Skeletal muscle cell (primary cell): Measurements from ENCODE around the gene MCOLN1.

Experiments
- DNase-seq: peaks from one replicate; pipeline ENCODE4 v3.0.0-alpha.2; 2010; ENCODE audit warnings: low read depth
- H3K4me3 ChIP-seq: 2 replicates; pipeline ENCODE4 v1.5.1; 2011; ENCODE audit warnings: low read depth, mild to moderate bottlenecking, control low read depth, low read length, moderate library complexity

Gene MCOLN1

DNA sequence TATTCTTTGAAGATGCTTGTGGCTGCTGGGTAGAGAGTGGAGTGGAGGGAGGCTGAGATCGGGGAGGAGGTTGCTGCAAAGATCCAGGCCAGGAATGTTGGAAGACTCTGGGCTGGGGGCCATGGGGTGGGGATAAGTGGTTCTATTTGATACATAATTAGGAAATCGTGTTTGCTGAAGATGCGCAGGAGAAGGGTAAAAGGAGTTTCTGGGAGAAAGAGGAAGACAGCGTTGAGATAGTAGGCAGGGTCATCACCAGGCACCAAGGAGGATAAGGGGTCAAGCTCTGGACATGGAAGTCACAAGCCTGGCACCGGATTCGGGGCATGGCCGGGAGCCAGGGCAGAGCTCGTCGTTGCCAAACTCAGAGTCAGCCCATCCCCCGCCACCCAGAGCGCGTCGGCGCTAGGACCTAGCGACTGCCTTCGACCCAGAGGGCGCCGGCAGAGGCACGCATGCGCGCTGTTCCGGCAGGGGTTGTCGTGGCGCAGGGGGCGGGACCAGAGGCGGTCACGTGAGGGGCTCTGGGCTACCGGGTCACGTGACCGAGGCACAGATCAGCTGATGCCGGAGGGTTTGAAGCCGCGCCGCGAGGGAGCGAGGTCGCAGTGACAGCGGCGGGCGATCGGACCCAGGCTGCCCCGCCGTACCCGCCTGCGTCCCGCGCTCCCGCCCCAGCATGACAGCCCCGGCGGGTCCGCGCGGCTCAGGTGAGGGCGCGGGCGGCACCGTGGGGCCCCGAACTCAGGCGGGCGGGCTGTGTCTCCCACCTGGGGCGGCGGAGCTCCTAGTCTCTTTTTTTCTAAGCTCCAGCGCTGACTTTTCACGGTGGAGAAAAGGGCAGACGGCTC is at the start of gene MCOLN1:
Gene MCOLN1, plus strand, starts transcription at position 553 of the 851 bp plus-strand sequence. Its CDS starts 127 bp downstream, at position 680.
- H3K4me3 ChIP-seq = peak within 1 kb of the TSS; percentile 79
- peak; percentile 76 for DNase-seq

DNA sequence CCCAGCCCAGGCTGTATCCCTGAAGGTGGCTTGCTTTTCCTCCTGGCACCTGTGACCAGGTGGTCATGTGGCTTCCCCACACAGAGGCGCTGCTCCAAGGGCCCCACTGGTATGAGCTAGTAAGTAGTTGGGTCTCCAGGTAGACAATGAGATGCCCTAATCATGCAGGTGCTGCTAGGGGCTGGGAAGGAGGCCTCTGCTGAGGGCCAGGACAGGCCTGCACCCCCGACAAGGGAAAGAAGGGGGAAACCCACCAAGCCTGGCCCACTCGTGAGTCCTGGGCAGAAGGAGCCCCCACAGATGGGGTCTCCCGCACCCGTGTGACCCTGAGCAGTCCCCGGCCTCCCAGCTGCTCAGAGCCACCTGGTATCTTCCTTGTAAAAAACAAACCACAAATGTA is 46.8 kb upstream of the MCOLN1 start:
- no peak overlapping the region for H3K4me3 ChIP-seq
- no peak for DNase-seq

DNA sequence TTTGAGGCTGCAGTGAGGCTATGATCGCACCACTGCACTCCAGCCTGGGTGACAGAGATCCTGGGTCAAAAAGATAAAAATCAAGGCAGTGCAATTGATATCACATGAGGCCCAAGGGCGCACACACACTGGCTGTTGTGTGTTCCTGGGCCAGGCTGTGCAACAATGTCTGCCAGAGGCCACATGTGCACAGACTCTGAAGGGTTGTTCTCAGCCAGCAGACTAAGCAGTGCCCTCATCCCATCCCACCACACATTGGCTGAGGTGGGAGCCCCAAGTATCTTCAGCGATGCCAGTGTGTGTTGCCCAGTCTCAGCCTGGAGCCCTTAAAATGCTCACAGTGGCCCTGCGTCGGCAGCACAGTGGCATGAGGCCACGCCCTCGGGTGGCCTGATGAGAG is 46.2 kb upstream of the MCOLN1 start:
- no peak overlapping the region for H3K4me3 ChIP-seq
- no peak for DNase-seq

DNA sequence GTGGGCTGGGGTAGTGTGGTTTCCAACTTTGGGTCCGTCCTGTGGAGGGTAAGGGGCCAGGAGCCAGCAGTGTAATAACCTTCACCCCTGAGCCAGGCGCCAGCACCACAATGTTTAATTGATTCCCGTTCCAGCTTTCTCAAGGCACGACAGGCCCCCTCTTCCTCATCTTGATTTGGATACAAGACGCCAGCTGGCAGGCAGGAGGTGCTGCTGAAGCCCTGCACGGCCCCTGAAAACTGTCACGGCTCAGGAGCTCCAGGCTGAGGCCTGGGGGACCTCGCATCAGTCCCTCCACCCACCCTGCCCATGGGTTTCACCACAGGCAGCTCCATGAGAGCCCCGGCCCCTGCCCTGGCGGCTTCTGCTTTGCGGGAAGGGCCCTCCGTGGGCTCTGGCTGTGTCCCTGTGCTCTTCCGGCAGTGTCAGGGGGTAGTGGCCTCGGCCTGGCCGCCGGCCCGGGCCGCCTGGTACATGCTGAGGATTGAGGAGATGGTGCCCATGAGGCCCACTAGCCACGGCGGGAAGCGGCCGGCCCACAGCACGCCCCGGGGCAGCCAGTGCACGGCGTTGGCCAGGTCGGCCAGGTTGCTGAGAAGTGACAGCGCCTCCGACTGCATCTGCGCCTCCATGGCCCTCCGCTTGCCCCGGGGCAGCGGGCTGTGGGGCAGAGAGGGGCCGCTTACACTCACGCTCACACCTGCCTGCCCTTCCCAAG is 45.5 kb upstream of the MCOLN1 start:
- no peak for DNase-seq
- H3K4me3 ChIP-seq = no peak overlapping the region

DNA sequence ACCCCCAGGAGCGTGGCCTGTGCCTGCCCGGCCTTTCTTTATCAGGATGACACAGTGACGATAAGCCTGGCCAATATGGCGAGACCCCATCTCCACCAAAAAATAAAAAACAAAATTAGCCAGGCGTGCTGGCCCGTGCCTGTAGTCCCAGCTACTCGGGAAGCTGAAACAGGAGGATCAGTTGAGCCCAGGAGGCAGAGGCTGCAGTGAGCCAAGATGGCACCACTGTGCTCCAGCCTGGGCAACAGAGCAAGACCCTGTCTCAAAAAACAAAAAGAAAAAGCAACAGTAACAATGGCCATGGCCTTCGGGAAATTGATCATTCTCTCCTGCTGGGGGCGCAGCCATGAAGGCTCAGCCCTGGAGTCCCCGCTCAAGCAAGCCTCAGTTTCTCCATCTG is 44.7 kb upstream of the MCOLN1 start:
- no peak for DNase-seq
- no peak overlapping the region for H3K4me3 ChIP-seq

DNA sequence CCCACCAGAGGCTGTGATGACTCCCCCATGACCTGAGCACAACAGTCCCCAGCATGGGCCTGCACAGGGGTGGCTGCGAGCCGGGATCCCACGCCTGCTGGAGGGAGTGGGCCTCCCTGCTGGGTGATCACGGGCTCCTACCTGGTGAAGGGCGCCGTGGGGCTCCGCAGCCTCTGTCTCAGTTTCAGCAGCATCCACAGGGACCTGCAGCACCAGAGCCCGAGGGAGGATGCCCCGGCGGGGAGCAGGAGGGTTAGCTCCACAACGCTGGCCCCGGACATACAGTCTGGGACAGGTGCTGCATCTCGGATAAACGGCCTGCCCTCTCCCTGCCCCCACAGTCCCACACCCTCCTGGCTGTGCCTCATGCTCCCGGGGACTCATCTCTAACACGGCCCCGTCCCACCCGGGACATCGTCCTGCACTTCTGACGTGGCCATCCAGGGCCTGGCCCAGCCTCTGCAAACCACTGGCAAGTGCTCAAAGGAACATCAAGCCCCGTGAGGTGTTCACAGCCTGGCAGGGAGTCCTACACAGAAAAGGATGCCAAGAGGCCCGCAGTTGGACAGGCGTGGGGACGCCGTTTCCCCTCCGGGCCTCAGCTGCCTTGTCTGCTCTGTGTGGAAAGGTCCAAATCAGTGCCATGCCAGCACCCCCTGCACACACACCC is 44.1 kb upstream of the MCOLN1 start:
- no peak overlapping the region for H3K4me3 ChIP-seq
- DNase-seq = no peak

DNA sequence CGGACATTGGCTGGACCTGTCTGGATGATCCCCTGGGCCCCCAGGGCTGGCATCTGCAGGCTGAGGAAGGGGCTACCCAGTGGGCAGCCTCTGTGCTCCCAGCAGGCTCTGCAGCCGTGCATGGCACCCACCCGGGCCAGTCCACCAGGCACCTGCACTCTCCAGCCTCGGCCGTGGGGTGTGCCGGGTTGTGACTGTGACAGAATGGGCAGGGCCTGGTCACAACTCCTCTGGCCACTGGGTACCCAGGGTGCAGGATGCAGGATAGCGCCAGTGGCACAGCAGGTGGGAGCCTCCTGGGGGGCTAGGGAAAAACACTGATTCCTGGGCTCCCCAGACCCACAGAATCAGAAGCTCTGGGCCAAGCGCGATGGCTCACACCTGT is 43.6 kb upstream of the MCOLN1 start:
- DNase-seq = no peak
- no peak overlapping the region for H3K4me3 ChIP-seq

DNA sequence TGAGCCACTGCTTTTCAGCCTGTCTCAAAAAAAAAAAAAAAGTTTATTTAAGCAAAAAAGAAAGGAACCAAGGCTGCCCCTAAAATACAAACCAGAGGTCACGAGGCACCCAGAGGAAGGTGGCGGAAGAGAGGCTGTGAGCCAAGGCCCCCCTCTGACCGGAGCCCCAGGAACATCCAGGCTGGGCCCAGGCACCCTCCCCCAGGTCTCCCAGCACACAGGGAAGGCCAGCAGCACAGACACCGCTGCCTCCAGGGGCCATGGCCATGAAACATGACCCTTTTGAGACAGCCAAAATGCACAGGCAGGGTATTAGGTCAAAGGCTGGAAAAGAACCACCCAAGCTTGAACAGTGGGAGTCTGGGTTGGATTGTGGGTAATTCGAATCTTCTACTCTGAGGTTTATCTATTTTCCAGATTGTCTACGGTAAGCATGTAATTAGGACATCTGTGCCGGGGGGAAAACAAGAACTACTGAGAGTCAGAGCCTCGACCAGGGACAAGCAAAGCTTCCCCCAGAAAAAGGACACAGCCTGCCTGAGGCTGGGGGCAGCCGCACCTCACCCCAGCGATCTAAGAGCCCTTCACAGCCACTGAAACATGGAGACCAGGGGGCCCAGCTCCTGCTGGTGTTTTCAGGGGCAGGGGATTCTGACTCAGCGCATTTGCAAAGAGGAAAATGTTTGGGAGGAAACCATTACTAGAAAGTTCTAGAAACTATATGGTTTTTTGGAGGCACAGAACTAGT is 42.0 kb upstream of the MCOLN1 start:
- no peak for DNase-seq

DNA sequence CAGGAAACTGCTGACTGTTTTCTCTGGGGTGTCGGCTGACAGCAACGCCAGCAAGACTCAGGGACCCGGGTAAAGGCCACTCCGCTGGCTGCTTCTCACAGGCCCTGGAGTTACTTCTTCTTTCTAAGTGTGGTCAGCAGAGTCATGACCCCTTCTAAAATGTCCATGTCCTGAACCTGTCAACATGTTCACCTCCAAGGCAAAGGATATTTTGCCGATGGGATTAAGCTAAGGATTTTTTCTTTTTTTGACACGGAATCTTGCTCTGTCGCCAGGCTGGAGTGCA is 41.5 kb upstream of the MCOLN1 start:
- DNase-seq = no peak
- no peak overlapping the region for H3K4me3 ChIP-seq

More for the DNA sequence above, 42.0 kb upstream of the MCOLN1 start:
- H3K4me3 ChIP-seq = no peak overlapping the region

DNA sequence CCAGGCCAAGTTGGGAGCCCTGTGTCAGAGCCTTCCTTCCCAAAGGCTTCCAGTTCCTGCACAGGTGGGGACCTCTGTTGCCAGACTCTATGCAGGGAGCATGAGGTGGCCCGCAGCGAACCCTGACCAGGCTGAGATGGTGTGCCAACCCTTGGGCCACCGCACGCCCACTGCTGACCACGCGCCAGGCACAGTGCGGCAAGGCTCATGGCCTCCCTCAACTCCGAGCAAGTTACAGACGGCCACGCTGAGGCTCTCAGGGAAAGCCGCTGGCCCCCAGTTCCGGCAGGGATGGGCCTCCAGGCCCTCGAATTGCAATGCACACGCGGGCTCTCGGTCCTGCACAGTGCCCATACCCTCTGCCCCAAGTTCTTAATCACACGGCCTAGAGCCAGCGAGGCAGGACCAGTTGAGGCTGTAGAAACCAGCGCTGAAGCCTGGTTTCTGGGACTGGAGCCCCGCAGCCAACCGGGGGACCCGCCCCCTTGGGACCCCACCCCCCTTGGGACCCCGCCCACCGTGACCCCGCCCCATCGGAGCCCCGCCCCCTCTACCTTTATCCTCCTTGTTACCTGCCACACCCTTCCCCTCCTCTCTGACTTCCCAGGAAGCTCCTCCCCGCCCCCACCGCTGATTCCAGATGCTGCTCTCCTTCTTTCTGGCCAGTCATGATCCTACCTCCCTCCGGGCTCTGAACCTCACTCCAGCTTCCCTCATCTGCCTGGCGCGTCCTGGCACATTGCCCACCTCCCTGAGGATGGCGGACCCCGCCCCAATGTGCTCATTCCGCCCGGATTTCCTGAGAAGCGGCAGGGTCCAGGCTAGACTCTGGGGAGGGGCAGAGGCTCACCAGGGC is 39.6 kb upstream of the MCOLN1 start:
- no peak for DNase-seq
- H3K4me3 ChIP-seq = no peak overlapping the region

DNA sequence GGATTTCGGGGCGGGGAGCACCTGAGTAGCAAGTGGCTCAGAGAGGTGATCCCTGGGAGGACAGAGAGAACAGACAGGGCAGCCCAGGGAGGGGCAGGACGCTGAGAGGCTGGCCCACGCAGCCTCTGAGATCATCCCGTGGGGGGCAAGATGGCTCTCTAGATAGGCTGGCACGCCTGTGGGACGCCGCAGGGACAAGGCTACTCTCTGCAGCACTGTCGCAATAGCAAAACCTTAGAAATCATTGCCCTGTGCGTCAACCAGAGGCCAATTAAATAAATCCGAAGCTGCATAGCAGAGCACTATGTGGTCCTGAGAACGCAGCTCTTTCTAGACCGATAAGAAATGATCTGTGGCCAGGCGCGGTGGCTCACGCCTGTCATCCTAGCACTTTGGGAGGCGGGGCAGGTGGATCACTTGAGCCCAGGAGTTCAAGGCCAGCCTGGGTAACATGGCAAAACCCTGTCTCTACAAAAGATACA is 38.7 kb upstream of the MCOLN1 start:
- no peak for DNase-seq
- no peak overlapping the region for H3K4me3 ChIP-seq

DNA sequence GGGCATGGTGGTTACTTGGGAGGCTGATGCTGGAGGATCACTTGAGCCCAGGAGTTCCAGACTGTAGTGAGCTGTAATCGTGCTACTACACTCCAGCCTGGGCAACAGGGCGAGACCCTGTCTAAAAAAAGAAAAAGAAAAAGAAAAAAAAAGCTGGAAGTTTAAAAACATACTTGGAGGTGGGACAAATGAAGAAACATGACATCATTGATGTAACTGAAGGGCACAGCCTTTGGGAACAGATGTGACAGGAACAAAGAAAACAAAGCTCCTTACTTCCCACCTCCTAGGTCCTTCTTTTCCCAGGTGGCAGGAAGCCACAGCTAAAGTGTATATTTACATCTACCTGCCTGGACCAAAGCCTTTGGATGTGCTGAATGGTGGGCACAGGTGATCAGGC is 35.5 kb upstream of the MCOLN1 start:
- H3K4me3 ChIP-seq = no peak overlapping the region

DNA sequence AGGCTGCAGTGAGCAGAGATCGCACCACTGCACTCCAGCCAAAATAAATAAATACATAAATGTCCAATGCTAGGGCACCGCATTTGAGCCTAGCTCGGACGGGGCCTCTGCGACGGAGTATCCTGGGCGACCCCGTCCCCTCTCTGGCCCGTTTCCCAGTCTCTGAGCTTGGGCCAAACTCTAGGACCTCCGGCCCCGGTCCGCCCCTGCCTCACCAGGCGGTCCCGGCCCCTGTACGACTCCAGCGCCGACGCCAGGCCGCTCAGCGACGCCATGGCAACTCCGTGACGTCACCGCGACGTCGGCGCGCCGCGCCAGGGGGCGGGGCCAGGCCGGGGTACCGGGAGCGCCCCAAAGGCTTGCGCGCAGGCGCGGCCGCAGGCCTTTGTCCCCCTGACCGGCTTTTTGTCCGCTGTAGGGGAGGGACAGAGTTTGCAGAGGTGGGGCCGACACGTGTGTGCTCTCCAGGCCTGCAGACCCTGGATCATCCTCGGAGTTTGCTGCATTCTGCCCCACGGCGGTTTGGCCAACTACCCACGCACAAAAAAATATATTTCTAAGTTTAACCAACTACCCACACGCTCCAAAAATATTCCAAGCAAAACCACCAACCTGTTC is 33.6 kb upstream of the MCOLN1 start, which contains the start of gene PEX11G:
Gene PEX11G, minus strand, starts transcription at position 300 of the 618 bp plus-strand sequence. Its CDS starts 25 bp downstream, at position 275.
- H3K4me3 ChIP-seq = peak within 1 kb of the TSS; percentile 61
- peak; percentile 41 for DNase-seq

More for the DNA sequence above, 35.5 kb upstream of the MCOLN1 start:
- DNase-seq = no peak

DNA sequence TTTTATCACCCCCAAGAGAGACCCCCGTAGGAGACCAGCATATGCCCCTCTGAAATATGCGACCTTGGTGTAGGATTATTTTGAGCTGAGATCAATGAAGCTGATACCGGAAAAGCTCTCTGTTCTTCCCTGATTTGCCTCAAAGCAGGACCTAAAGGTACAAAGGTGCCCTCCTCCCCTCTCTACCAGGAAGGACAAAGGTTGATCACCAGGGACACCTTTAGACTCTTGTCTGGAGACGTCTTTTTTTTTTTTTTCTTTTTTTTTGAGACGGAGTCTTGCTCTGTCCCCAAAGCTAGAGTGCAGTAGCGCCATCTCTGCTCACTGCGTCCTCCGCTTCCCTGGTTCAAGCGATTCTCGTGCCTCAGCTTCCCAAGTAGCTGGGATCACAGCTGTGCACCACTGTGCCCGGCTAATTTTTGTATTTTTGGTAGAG is 32.8 kb upstream of the MCOLN1 start:
- DNase-seq = no peak
- no peak overlapping the region for H3K4me3 ChIP-seq

DNA sequence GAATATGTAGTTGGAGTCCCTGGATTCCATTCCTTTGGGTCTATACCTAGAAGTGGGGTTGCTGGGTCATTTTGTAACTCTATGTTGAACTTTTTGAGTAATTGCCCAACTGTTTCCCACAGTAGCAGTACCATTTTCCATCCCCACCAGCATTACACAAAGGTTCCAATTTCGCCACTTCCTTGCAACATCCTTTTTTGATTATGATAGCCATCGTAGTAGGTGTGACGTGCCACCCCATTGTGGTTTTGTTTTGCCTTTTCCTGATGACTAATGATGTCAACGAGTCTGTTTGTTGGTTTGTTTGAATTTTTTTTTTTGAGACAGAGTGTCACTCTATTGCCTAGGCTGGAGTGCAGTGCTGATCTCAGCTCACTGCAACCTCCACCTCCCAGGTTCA is 30.3 kb upstream of the MCOLN1 start:
- no peak overlapping the region for H3K4me3 ChIP-seq
- no peak for DNase-seq

DNA sequence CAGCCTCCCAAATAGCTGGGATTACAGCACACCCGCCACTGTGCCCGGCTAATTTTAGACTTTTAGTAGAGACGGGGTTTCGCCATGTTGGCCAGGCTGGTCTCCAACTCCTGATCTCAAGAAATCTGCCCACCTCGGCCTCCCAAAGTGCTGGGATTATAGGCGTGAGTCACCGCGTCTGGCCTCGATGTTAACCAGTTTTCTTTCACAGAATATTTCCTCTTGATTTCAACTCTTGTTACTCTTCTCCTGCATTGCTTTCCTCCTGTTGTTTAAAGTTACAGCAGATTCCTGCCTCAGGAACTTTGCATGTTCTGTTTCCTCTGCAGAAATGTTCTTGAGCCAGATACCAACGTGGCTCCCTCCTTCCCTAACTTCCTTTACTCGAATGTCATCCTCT is 29.9 kb upstream of the MCOLN1 start:
- DNase-seq = no peak
- H3K4me3 ChIP-seq = no peak overlapping the region

DNA sequence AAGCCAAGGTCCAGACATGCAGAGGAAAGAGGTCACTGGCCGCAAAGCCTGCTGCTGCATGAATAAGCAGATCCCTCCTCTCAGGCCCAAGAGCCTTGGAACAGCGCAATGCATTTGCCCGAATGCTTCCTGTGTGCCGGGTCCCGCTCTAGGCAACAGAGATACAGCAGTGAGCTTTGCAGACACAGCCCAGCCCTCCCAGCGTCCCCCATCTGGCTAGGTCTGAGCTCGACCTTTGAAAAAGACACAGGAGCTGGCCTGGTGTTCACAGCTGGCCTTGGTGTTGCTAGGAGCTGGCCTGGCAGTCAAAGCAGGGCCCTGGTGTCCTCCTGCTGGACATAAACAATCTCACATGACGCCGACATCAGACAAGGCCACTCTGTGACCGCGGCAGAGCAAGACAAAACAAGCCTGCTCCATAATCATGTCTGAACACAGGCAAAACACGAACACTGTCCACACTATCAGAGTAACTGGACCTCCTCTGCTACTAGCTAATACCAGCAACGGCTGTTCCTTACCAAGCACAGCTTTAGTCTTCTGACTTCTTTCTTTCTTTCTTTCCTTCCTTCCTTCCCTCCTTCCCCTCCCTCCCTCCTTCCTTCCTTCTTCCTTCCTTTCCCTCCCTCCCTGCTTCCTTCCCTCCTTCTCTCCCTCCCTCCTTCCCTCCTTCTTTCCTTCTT is 27.9 kb upstream of the MCOLN1 start:
- no peak for DNase-seq
- no peak overlapping the region for H3K4me3 ChIP-seq

DNA sequence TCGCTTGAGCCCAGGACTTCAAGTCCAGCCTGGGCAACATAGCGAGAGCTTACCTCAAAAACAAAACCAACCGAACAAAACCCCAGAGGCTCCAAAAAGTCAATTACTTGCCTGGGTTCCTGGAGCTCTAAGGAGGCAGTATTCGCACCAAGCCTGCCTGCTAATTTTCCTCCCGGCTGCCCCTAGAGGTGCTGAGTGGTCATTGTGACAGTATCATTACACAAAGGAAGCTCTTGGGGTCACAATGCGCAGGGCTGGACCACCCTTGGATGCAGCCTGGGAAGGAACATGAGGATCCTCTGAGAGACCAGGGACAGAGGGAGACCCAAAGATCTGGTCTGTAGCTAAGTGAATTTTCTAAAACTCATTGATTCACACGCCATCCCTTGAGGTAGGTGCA is 25.1 kb upstream of the MCOLN1 start:
- no peak overlapping the region for H3K4me3 ChIP-seq
- no peak for DNase-seq
